ENCODE data around the gene SLIT3. TPM values are rescaled to one million over a fixed set of nuclear protein-coding genes. Genes with fewer than 3 reads are reported as not detected.

SLIT3 gene
- total RNA-seq, 2 experiments from 2014 or later = not detected

- DNase-seq = no peak
- H3K4me3 Mint-ChIP-seq = no peak overlapping the region
Measured at GRCh38 chr5:168875832-168876231, 425.1 kb downstream of the SLIT3 start.

GRCh38 chr5:168874713-168875380 is 426.1 kb downstream of the SLIT3 start:
- H3K4me1 Mint-ChIP-seq (ENCODE audit: low read depth) = no peaks in the 10 kb centered on the region
- ATAC-seq (ENCODE audit: poor library complexity) = no peak
- no peaks in the 10 kb centered on the region for H3K36me3 ChIP-seq (ENCODE audit: insufficient read depth, low read length)
- no peak for TF ChIP-seq CTCF (IDR thresholded peaks at IDR 0.05)
- no peak overlapping the region for H3K4me3 ChIP-seq (ENCODE audit: low read length)
- H3K27ac ChIP-seq (ENCODE audit: low read depth in 1 of 2, low read length in 2 of 2) = no peak overlapping the region
- no peak overlapping the region for H3K4me3 Mint-ChIP-seq
- H3K36me3 Mint-ChIP-seq (ENCODE audit: low read depth) = no peaks in the 10 kb centered on the region
- H3K27me3 Mint-ChIP-seq = peaks cover 21% of the 10 kb centered on the region
- POLR2A ChIA-PET = no interaction called here
- CTCF ChIA-PET = no interaction called here
- no peak overlapping the region for H3K27ac Mint-ChIP-seq
- no peak for DNase-seq
- H3K4me1 ChIP-seq (ENCODE audit: insufficient read depth, low read length) = no peaks in the 10 kb centered on the region
- H3K9me3 ChIP-seq (ENCODE audit: control insufficient read depth in 1 of 2, insufficient read depth in 1 of 2, low read length in 2 of 2) = no peaks in the 10 kb centered on the region
- no peaks in the 10 kb centered on the region for H3K27me3 ChIP-seq (ENCODE audit: control insufficient read depth in 1 of 2, insufficient read depth in 2 of 2, low read length in 2 of 2)
- intact Hi-C loops (cut with DNase I, micrococcal nuclease) = no loop called here
- H3K9me3 Mint-ChIP-seq = no peaks in the 10 kb centered on the region

More at GRCh38 chr5:168875832-168876231, 425.1 kb downstream of the SLIT3 start:
- Histone ChIP-seq H3K4me3 (ENCODE audit: low read length) (no peak overlapping the region), H3K9me3 (ENCODE audit: control insufficient read depth in 1 of 2, insufficient read depth in 1 of 2, low read length in 2 of 2) (no peaks in the 10 kb centered on the region), H3K4me1 (ENCODE audit: insufficient read depth, low read length) (no peaks in the 10 kb centered on the region), H3K27me3 (ENCODE audit: control insufficient read depth in 1 of 2, insufficient read depth in 2 of 2, low read length in 2 of 2) (no peaks in the 10 kb centered on the region), H3K27ac (ENCODE audit: low read depth in 1 of 2, low read length in 2 of 2) (no peak overlapping the region), H3K36me3 (ENCODE audit: insufficient read depth, low read length) (no peaks in the 10 kb centered on the region)
- CTCF ChIA-PET = no interaction called here
- H3K27me3 Mint-ChIP-seq = peaks cover 21% of the 10 kb centered on the region
- POLR2A ChIA-PET = no interaction called here
- no peaks in the 10 kb centered on the region for H3K9me3 Mint-ChIP-seq
- no peak for ATAC-seq (ENCODE audit: poor library complexity)
- TF ChIP-seq CTCF (IDR thresholded peaks at IDR 0.05) = no peak
- H3K36me3 Mint-ChIP-seq (ENCODE audit: low read depth) = no peaks in the 10 kb centered on the region
- intact Hi-C loops (cut with DNase I, micrococcal nuclease) = no loop called here
- no peak overlapping the region for H3K27ac Mint-ChIP-seq
- no peaks in the 10 kb centered on the region for H3K4me1 Mint-ChIP-seq (ENCODE audit: low read depth)

GRCh38 chr5:168872246-168872645 is 428.7 kb downstream of the SLIT3 start:
- Mint-ChIP-seq H3K4me1 (ENCODE audit: low read depth) (no peaks in the 10 kb centered on the region), H3K4me3 (no peak overlapping the region), H3K36me3 (ENCODE audit: low read depth) (no peaks in the 10 kb centered on the region), H3K27me3 (peaks cover 14% of the 10 kb centered on the region), H3K9me3 (no peaks in the 10 kb centered on the region), H3K27ac (no peak overlapping the region)
- no peak overlapping the region for H3K4me3 ChIP-seq (ENCODE audit: low read length)
- H3K27me3 ChIP-seq (ENCODE audit: control insufficient read depth in 1 of 2, insufficient read depth in 2 of 2, low read length in 2 of 2) = no peaks in the 10 kb centered on the region
- ATAC-seq (ENCODE audit: poor library complexity) = no peak
- H3K4me1 ChIP-seq (ENCODE audit: insufficient read depth, low read length) = no peaks in the 10 kb centered on the region
- H3K9me3 ChIP-seq (ENCODE audit: control insufficient read depth in 1 of 2, insufficient read depth in 1 of 2, low read length in 2 of 2) = no peaks in the 10 kb centered on the region
- TF ChIP-seq CTCF (IDR thresholded peaks at IDR 0.05) = no peak
- no peak overlapping the region for H3K27ac ChIP-seq (ENCODE audit: low read depth in 1 of 2, low read length in 2 of 2)
- no peaks in the 10 kb centered on the region for H3K36me3 ChIP-seq (ENCODE audit: insufficient read depth, low read length)
- ChIA-PET POLR2A (no interaction called here), CTCF (no interaction called here)
- no peak for DNase-seq
- intact Hi-C loops (cut with DNase I, micrococcal nuclease) = no loop called here
